ENCODE results near the gene LRMDA. TPM values are rescaled to one million over a fixed set of nuclear protein-coding genes. Genes with fewer than 3 reads are reported as not detected.

Gene LRMDA
- total RNA-seq, 1 donor from 2014 or later, result not detected

DNA sequence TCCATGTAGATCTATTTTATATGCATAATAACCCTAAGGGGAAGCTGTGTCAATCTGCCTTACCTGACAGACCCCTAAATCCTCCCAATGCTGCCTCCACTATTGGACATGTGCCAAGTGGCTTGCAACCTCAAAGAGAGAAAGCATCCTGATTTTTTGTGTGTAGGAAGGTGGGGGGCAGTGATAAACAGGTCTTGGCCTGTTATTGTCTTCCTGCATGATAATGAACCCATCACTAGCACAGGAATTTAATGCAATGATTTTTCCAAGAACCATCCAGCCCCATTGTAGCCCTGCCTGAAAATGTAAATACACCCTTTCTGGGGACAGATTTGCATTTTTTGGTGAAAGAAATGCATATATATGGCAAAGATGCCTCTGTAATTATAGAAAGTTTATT lies 850.2 kb downstream of the LRMDA start:
- DNase-seq (ENCODE audit: low read depth), result no peak

DNA sequence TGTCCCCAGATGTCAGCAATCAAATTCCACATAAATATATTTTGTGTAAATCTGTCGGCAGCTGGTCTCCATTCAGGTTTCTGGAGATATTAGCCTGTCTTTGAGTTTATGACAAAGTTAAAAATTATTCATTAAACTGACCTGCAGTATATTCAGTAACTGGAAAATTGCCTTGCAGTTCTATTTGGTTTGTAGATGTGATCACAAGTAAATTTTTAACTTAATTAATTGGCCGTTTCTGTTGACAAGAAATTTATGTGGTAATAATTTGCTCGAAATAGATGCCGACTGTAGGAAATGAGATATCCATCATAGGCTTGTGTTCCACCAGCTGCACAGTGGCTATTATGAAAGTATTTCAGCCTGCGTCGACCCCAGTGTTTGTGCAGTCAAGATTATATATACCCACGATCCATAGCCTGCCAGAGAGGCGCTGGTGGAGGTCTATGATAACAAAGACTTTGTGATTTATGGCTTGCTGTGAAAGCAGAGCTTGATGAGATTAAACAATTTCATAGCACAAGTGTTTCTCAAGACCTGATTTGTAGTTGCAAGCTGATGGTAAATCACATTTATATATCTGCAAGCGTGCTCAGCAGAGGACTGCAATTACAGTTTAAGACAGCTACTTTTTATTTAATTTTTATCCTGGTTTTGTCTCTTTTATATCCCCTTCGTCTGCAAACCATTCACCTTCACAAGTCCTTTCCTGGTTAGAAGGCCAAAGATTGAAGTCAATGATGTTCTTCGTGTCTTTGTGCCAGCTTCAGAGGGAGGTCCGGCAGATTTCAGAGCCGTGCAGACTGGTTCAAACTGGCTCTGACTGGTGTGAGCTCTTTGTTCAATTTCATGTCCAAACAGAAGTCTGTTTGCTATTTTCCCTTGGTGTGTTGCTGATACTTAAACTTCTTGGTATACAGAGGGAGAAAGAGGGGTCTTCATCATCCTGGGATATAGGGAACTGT lies 850.9 kb downstream of the LRMDA start:
- no peak for DNase-seq (ENCODE audit: low read depth)

GRCh38 chr10:76284351-76284750 lies 852.9 kb downstream of the LRMDA start:
- no peak for DNase-seq (ENCODE audit: low read depth)

GRCh38 chr10:76285012-76285411 lies 853.6 kb downstream of the LRMDA start:
- DNase-seq (ENCODE audit: low read depth), result no peak

GRCh38 chr10:76285515-76285914 lies 854.1 kb downstream of the LRMDA start:
- no peak for DNase-seq (ENCODE audit: low read depth)

GRCh38 chr10:76286536-76286935 lies 855.1 kb downstream of the LRMDA start:
- DNase-seq (ENCODE audit: low read depth), result no peak

GRCh38 chr10:76287856-76288255 lies 856.4 kb downstream of the LRMDA start:
- DNase-seq (ENCODE audit: low read depth), result no peak

- DNase-seq (ENCODE audit: low read depth), result no peak
Measured at GRCh38 chr10:76291175-76291574, 859.8 kb downstream of the LRMDA start.

GRCh38 chr10:76291885-76292284 lies 860.5 kb downstream of the LRMDA start:
- no peak for DNase-seq (ENCODE audit: low read depth)

- DNase-seq (ENCODE audit: low read depth), result no peak
Measured at GRCh38 chr10:76296957-76297356, 865.5 kb downstream of the LRMDA start.

- no peak for DNase-seq (ENCODE audit: low read depth)
Measured at GRCh38 chr10:76297358-76297757, 865.9 kb downstream of the LRMDA start.

DNA sequence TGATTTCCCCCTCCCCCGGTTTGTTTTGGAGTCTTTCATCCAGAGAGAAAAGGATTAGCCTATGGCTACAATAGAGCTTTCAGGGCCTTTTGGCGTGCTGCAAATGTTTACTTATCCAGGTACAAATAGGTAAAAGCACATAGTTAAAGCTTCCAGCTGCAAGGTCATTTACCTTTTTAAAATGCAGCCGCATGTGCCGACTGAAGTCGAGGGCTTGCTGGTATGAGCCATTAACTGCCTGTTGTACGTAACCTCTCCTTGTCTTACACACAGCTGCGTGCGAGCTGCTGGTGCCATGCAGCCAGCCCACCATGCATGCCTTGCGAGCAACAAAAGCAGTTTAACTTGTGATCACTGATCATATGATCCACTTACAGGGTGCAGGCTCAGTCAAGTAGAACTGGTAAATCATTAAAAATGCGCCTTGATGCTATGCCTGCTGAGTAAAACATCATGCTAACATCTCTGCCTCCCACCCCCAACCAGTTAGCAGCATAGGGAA lies 866.4 kb downstream of the LRMDA start:
- no peak for DNase-seq (ENCODE audit: low read depth)

DNA sequence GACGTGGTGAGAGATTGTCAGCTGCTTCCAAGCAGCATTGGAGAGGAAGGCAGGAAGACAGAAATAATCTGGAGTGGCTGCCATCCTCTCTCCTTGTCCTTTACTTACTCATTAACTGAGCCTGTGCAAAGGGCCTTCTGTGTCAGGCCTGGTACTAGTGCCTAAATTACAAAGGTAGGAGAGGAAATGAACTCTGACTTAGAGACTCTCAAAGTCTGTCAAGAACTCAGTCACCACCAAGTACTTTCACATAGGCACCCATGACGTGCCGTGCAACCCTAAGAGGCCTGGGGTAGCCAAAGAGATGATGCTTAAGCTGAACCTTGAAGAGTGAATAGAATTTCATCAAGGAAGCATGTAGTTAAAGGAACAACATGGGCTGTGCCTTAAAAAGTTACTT lies 866.9 kb downstream of the LRMDA start:
- DNase-seq (ENCODE audit: low read depth), result peak; percentile 39

- no peak for DNase-seq (ENCODE audit: low read depth)
Measured at GRCh38 chr10:76299501-76299900, 868.1 kb downstream of the LRMDA start.

GRCh38 chr10:76301211-76301610 lies 869.8 kb downstream of the LRMDA start:
- DNase-seq (ENCODE audit: low read depth), result no peak

GRCh38 chr10:76301950-76302349 lies 870.5 kb downstream of the LRMDA start:
- DNase-seq (ENCODE audit: low read depth), result peak; percentile 32

GRCh38 chr10:76302481-76302880 lies 871.1 kb downstream of the LRMDA start:
- DNase-seq (ENCODE audit: low read depth), result no peak

DNA sequence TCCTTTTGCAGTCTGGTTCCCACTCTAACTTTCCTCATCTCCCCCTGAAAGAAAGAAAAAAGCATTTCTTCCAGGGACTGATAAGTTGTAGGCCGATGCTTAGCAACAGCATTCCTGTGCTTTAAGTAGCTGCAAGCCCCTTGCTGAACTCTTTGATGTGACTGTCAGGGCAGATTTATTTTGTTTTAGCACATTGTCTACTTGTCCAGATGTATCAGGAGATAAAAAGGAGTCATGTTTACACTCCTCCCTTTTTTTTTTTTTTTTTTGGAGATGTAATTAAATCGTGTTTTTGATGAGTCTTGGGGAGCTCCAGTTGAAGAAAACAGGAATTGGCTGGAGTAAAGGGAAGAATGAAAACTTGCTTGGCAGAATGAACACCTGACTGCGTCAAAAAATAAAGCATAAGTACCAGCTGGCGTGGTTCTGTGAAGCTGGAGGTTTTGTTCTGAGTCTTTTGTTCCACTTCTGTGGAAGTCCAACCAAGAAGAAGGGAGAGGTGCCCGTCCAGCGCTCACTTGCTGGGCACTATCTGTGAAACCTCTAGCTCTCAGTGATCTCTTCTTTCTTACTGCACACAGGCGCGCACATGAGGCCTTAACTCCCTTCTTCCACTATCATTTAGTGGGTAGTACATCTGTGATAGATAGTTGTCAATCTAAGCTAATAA lies 871.7 kb downstream of the LRMDA start:
- peak; percentile 43 for DNase-seq (ENCODE audit: low read depth)

DNA sequence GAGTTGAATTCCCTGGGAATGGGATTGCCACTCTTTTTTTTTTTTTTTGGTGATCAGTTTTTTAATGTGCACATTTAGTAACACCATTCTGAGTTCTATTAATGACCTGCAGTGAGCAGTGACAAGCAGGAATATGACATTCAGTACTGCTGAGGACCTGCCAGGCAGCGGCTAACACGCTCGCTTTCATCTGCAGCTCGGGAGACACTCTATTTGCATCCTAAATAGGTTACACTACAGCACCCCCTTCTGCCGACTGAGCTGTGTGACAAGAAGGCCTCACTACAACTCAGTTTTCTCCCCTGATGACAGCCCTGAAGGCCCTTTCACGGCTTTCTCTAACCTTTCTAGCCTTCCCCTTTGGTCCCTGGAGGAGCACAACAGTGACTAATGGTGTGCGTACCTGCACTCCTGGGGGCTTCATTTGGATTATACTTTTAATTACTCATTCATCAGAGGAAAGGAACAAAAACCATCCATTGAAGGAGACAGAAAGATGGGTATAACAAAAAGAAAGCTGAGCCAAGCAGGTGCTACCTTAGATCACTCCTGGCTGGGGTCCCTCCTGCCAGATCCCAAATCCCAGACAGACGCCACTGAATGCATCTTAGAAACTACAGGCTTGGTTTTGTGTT lies 872.4 kb downstream of the LRMDA start:
- DNase-seq (ENCODE audit: low read depth), result peak; percentile 75

GRCh38 chr10:76305930-76306615 lies 874.6 kb downstream of the LRMDA start:
- DNase-seq (ENCODE audit: low read depth), result no peak

DNA sequence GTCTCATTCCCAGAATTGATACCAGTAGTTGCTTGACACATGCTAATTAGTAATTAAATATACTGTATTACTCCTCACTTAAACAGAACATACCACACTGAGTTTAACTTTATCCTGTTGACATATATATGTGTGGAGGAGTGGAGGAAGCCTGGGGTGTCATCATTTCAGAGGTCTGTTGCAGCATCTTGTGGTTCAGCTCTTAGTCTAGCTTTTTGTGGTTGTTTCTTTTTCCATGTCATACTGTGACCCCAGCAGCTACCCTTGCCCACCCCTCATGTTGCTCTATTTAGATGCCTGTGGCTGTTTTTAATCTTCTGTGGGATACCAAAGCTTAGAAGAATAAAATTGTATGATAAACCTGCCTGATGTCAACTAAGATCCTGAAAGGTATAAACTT lies 875.4 kb downstream of the LRMDA start:
- DNase-seq (ENCODE audit: low read depth), result peak; percentile 56
